Measurements from ENCODE around the gene PIGR. TPM values are rescaled to one million over a fixed set of nuclear protein-coding genes. Genes with fewer than 3 reads are reported as not detected.

The PIGR gene
- total and polyA plus RNA-seq, 10 of the 15 experiments (the other 5 are each of a cell fraction or from before 2014, with no cell fraction given) = 0.96 to 7.6 (median 1.8) TPM

DNA sequence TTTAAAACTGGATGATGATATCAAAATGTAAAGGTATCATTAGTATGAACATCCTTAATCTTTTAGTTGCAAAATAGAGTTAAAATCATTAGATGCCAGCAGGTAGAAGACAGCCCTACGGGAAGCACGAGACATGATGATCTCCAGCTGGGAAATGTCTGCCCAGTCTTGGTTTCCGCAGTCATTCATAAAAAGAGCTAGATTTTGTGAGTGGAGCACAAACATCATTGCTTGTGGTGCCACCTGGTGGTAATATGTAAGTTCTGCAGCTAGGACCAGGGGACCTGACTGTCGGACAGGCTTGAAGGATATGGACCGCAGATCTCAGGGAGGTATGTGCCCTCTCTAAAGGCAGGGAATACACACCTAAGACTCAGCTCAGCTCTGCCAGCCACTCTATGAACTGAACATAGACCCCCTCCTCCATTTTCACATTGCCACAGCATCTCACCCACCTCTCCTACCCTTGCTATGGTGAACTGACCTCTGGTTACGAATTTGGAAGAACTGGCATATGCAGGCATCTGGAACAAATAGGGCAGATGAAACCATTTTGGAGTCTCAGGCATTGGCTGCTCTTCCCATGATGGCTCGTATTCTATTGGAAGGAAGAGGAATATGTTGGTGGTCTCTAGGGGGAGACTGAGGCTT is 33.7 kb downstream of the PIGR start (continued):
- TF ChIP-seq HDGF (IDR thresholded peaks at IDR 0.05) (peak; percentile 82), POU2F2 (IDR thresholded peaks at IDR 0.05; ENCODE audit: borderline replicate concordance, low read depth, low read length) (peak; percentile 70; the same call in 1 of the 3 replicates)
- TF ChIP-seq, protein P1, sequence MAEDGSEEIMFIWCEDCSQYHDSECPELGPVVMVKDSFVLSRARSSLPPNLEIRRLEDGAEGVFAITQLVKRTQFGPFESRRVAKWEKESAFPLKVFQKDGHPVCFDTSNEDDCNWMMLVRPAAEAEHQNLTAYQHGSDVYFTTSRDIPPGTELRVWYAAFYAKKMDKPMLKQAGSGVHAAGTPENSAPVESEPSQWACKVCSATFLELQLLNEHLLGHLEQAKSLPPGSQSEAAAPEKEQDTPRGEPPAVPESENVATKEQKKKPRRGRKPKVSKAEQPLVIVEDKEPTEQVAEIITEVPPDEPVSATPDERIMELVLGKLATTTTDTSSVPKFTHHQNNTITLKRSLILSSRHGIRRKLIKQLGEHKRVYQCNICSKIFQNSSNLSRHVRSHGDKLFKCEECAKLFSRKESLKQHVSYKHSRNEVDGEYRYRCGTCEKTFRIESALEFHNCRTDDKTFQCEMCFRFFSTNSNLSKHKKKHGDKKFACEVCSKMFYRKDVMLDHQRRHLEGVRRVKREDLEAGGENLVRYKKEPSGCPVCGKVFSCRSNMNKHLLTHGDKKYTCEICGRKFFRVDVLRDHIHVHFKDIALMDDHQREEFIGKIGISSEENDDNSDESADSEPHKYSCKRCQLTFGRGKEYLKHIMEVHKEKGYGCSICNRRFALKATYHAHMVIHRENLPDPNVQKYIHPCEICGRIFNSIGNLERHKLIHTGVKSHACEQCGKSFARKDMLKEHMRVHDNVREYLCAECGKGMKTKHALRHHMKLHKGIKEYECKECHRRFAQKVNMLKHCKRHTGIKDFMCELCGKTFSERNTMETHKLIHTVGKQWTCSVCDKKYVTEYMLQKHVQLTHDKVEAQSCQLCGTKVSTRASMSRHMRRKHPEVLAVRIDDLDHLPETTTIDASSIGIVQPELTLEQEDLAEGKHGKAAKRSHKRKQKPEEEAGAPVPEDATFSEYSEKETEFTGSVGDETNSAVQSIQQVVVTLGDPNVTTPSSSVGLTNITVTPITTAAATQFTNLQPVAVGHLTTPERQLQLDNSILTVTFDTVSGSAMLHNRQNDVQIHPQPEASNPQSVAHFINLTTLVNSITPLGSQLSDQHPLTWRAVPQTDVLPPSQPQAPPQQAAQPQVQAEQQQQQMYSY (CRISPR knock-in tag; IDR thresholded peaks at IDR 0.05) = no peak

DNA sequence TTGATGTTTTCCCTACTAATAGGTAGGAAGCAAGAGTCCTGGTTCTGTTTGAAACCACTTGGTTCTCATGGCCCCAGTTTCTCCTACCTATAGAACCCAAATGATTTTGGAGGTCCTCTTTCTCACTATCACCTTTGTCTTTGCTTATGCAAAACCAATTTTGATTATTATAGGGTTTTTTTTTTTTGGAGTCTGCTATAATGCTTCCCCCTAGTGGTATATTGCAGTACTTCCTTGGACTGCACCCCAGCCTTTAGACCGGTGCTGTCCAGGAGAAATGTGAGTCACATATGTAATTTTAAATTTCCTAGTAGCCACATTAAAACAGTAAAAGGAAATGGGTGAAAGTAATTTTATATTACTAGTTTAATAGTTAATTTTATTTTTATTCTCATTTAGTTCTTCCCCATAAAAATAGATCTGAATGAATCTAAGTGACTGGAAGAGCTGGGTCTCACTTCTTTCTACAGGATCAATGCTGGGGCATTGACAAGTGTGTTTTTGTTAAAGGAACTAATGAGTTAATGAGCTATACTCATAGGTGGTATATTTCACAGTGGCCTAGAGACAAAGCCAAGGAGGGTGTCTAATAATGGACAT is 35.1 kb downstream of the PIGR start:
- ChIA-PET SMC1A (ENCODE audit: uncharacterized antibody, unreplicated experiment) (interaction anchor here (0.7 to 12.6 kb wide), 27 partner anchors 8 to 589 kb away, joined by 3 to 431 read pairs (median 14); partner anchors contain the start of genes DYRK3, FCAMR, FCMR and IL20), POLR2A (interaction anchor here (2.6 to 12.2 kb wide), 2 partner anchors 12 to 20 kb away, joined by 15 to 222 read pairs; partner anchors contain the start of gene FCMR), CTCF (interaction anchor here (0.7 to 12.9 kb wide), 47 partner anchors 9 to 319 kb away, joined by 3 to 643 read pairs (median 11); partner anchors contain the start of genes DYRK3, FCAMR, FCMR and IL20), RAD21 (ENCODE audit: unreplicated experiment) (interaction anchor here (0.7 to 12.9 kb wide), 15 partner anchors 11 to 280 kb away, joined by 3 to 371 read pairs (median 11); partner anchors contain the start of gene FCMR)
- peaks cover 23 to 40% of the 10 kb centered on the region in 2 experiments for H3K36me3 ChIP-seq (ENCODE audit: control insufficient read depth in 2 of 2, insufficient read depth in 2 of 2, low read length in 1 of 2)
- H3K27ac ChIP-seq (ENCODE audit: control insufficient read depth, insufficient read depth) = no peak overlapping the region
- in situ Hi-C loops (cut with MboI) = loop anchor here (5.0 kb wide), 2 partner anchors 99 to 184 kb away; no protein-coding TSS in a partner anchor
- peaks cover 7% of the 10 kb centered on the region for H4K20me1 ChIP-seq (ENCODE audit: control insufficient read depth, insufficient read depth)
- no peak overlapping the region for H3K4me3 ChIP-seq
- H3K4me1 ChIP-seq (ENCODE audit: control insufficient read depth, insufficient read depth, low read length) = peaks cover 26% of the 10 kb centered on the region
- BruUV-seq (replicated peaks) = no TSS peak
- intact Hi-C loops (cut with micrococcal nuclease; ENCODE audit: unreplicated experiment) = loop anchor here (10.0 kb wide), 1 partner anchor 406 kb away; the partner anchor contains the start of gene RASSF5
- no peaks in the 10 kb centered on the region for H3K9me3 ChIP-seq (replicated peaks; ENCODE audit: control insufficient read depth, insufficient read depth, low read length)
- H3K9ac ChIP-seq (ENCODE audit: control insufficient read depth, insufficient read depth, low read length) = no peak overlapping the region
- peaks cover 30% of the 10 kb centered on the region for H3K79me2 ChIP-seq (ENCODE audit: control insufficient read depth, insufficient read depth, low read length)
- no peaks in the 10 kb centered on the region for H3K27me3 ChIP-seq (replicated peaks in 1 of 2; ENCODE audit: control insufficient read depth in 2 of 2, insufficient read depth in 2 of 2, low read length in 1 of 2)
- DNase-seq (ENCODE audit: low read depth, low spot score) (no peak), FAIRE-seq (peak; percentile 52), ATAC-seq (peak; percentile 64)
- 4% methylated on average over 1 of the region's 1 CpG for WGBS (ENCODE audit: insufficient coverage, insufficient replicate concordance, low lambda C conversion rate, missing lambda C conversion rate)
- H2AFZ ChIP-seq (ENCODE audit: control insufficient read depth, low read depth, low read length) = no peak overlapping the region
- no peak overlapping the region for H3K4me2 ChIP-seq (ENCODE audit: control insufficient read depth, insufficient read depth)
- peak; percentile 59; the same call in 1 of the 2 replicates for TF ChIP-seq SMC3 (IDR thresholded peaks at IDR 0.05; ENCODE audit: borderline replicate concordance, low read length)
- TF ChIP-seq, protein P2, sequence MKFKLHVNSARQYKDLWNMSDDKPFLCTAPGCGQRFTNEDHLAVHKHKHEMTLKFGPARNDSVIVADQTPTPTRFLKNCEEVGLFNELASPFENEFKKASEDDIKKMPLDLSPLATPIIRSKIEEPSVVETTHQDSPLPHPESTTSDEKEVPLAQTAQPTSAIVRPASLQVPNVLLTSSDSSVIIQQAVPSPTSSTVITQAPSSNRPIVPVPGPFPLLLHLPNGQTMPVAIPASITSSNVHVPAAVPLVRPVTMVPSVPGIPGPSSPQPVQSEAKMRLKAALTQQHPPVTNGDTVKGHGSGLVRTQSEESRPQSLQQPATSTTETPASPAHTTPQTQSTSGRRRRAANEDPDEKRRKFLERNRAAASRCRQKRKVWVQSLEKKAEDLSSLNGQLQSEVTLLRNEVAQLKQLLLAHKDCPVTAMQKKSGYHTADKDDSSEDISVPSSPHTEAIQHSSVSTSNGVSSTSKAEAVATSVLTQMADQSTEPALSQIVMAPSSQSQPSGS (IDR thresholded peaks at IDR 0.05; ENCODE audit: low read length) = 0 out of 2 replicates have a peak, but pooled peaks have one; percentile 19
- TF ChIP-seq, protein P3, sequence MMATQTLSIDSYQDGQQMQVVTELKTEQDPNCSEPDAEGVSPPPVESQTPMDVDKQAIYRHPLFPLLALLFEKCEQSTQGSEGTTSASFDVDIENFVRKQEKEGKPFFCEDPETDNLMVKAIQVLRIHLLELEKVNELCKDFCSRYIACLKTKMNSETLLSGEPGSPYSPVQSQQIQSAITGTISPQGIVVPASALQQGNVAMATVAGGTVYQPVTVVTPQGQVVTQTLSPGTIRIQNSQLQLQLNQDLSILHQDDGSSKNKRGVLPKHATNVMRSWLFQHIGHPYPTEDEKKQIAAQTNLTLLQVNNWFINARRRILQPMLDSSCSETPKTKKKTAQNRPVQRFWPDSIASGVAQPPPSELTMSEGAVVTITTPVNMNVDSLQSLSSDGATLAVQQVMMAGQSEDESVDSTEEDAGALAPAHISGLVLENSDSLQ (IDR thresholded peaks at IDR 0.05) = no peak
- TF ChIP-seq, protein P4, sequence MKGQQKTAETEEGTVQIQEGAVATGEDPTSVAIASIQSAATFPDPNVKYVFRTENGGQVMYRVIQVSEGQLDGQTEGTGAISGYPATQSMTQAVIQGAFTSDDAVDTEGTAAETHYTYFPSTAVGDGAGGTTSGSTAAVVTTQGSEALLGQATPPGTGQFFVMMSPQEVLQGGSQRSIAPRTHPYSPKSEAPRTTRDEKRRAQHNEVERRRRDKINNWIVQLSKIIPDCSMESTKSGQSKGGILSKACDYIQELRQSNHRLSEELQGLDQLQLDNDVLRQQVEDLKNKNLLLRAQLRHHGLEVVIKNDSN (IDR thresholded peaks at IDR 0.05; ENCODE audit: borderline replicate concordance, extremely low read length, insufficient read depth, low read depth, low read length) = no peak
- TF ChIP-seq, protein P5, sequence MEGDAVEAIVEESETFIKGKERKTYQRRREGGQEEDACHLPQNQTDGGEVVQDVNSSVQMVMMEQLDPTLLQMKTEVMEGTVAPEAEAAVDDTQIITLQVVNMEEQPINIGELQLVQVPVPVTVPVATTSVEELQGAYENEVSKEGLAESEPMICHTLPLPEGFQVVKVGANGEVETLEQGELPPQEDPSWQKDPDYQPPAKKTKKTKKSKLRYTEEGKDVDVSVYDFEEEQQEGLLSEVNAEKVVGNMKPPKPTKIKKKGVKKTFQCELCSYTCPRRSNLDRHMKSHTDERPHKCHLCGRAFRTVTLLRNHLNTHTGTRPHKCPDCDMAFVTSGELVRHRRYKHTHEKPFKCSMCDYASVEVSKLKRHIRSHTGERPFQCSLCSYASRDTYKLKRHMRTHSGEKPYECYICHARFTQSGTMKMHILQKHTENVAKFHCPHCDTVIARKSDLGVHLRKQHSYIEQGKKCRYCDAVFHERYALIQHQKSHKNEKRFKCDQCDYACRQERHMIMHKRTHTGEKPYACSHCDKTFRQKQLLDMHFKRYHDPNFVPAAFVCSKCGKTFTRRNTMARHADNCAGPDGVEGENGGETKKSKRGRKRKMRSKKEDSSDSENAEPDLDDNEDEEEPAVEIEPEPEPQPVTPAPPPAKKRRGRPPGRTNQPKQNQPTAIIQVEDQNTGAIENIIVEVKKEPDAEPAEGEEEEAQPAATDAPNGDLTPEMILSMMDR (IDR thresholded peaks at IDR 0.05 in 2 of 3, conservative IDR thresholded peaks at IDR 0.05 in 1 of 3; ENCODE audit: control insufficient read depth in 2 of 3, extremely low read depth in 1 of 3, insufficient read depth in 1 of 3, low read depth in 3 of 3, low read length in 3 of 3) = peak; percentile 62 to 73 (median 65)
- peak; percentile 55 for TF ChIP-seq RAD21 (IDR thresholded peaks at IDR 0.05; ENCODE audit: insufficient read depth, low read depth, low read length)
